ENCODE measurements around the gene ADGRL2.

- no peak for TF ChIP-seq POLR2AphosphoS5 (IDR thresholded peaks at IDR 0.05; ENCODE audit: borderline replicate concordance, low read depth, low read length)
- TF ChIP-seq EZH2 (IDR thresholded peaks at IDR 0.05): no peak
- no peak for TF ChIP-seq FOXP2 (optimal IDR thresholded peaks at IDR 0.05; ENCODE audit: control extremely low read depth, extremely low read length, insufficient read depth)
These were observed 148.7 kb downstream of the ADGRL2 start for GRCh38 chr1:81949421-81949820.

All from SK-N-MC (cell line).